Measurements from ENCODE around the gene PKNOX2. TPM values are rescaled to one million over a fixed set of nuclear protein-coding genes. Genes with fewer than 3 reads are reported as not detected.

Gene PKNOX2
- total RNA-seq, 1 donor from 2014 or later = 17.8 TPM

DNA sequence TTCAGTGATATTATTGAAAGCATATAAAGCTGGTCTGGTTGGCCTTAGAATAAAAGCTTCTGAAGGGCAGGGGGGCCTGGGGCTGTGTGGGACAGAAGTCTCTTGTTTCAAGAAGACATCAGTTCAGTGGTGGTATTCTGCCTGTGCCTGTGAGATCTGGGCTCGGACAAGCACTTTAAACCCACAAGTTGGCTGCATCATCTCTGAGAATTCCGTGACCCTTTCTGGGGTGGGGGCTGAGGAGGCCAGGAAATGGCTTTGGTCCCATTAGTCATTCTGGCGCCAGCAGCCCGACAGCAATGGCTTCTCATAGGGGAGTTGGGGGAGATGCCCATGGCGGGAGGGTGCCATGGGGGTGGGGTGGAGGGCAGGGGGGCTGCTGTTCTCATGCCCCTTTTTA is 104.1 kb downstream of the PKNOX2 start:
- Histone ChIP-seq H3K27ac (no peak overlapping the region), H3K4me1 (no peaks in the 10 kb centered on the region), H3K27me3 (peaks cover 11% of the 10 kb centered on the region), H3K36me3 (no peaks in the 10 kb centered on the region), H3K9me3 (no peaks in the 10 kb centered on the region), H3K4me3 (no peak overlapping the region)
- DNase-seq = peak; percentile 41
- TF ChIP-seq, protein P1, sequence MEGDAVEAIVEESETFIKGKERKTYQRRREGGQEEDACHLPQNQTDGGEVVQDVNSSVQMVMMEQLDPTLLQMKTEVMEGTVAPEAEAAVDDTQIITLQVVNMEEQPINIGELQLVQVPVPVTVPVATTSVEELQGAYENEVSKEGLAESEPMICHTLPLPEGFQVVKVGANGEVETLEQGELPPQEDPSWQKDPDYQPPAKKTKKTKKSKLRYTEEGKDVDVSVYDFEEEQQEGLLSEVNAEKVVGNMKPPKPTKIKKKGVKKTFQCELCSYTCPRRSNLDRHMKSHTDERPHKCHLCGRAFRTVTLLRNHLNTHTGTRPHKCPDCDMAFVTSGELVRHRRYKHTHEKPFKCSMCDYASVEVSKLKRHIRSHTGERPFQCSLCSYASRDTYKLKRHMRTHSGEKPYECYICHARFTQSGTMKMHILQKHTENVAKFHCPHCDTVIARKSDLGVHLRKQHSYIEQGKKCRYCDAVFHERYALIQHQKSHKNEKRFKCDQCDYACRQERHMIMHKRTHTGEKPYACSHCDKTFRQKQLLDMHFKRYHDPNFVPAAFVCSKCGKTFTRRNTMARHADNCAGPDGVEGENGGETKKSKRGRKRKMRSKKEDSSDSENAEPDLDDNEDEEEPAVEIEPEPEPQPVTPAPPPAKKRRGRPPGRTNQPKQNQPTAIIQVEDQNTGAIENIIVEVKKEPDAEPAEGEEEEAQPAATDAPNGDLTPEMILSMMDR (IDR thresholded peaks at IDR 0.05) = no peak
- intact Hi-C loops (cut with DNase I) = loop anchor here (10.0 kb wide), 1 partner anchor 76 kb away; no protein-coding TSS in a partner anchor
- ATAC-seq = no peak

DNA sequence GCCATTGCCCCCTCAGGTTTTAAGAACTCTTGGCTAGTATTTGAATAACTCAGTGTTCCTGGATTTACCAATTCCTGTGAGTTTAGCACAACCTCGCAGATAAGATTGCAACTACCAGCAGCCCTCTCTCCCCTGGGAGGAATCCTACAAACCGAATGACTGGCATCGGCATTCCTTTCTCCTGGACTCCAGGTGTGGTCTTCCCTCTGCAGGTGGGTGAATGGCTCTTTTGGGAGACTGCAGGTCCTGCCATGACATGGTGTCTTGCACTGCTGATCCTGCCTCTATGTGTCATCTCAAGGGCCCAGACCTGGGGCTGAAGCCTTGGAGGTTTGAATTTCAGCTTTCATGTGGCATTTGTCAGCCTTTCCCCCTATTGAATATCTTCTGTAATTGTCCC is 105.6 kb downstream of the PKNOX2 start:
- no peaks in the 10 kb centered on the region for H3K9me3 ChIP-seq
- TF ChIP-seq, protein P1 (IDR thresholded peaks at IDR 0.05) = no peak
- peaks cover 5% of the 10 kb centered on the region for H3K27me3 ChIP-seq

GRCh38 chr11:125270711-125271110 is 106.2 kb downstream of the PKNOX2 start:
- no peak for DNase-seq
- Histone ChIP-seq H3K4me3 (no peak overlapping the region), H3K9me3 (no peaks in the 10 kb centered on the region), H3K36me3 (no peaks in the 10 kb centered on the region), H3K27ac (no peak overlapping the region), H3K27me3 (peaks cover 5% of the 10 kb centered on the region), H3K4me1 (no peaks in the 10 kb centered on the region)
- TF ChIP-seq, protein P1 (IDR thresholded peaks at IDR 0.05) = no peak
- no peak for ATAC-seq
- intact Hi-C loops (cut with DNase I) = no loop called here

More for the DNA sequence above, 105.6 kb downstream of the PKNOX2 start:
- no peak for DNase-seq
- no peaks in the 10 kb centered on the region for H3K36me3 ChIP-seq
- intact Hi-C loops (cut with DNase I) = no loop called here
- no peaks in the 10 kb centered on the region for H3K4me1 ChIP-seq
- H3K27ac ChIP-seq = no peak overlapping the region
- no peak overlapping the region for H3K4me3 ChIP-seq
- no peak for ATAC-seq

DNA sequence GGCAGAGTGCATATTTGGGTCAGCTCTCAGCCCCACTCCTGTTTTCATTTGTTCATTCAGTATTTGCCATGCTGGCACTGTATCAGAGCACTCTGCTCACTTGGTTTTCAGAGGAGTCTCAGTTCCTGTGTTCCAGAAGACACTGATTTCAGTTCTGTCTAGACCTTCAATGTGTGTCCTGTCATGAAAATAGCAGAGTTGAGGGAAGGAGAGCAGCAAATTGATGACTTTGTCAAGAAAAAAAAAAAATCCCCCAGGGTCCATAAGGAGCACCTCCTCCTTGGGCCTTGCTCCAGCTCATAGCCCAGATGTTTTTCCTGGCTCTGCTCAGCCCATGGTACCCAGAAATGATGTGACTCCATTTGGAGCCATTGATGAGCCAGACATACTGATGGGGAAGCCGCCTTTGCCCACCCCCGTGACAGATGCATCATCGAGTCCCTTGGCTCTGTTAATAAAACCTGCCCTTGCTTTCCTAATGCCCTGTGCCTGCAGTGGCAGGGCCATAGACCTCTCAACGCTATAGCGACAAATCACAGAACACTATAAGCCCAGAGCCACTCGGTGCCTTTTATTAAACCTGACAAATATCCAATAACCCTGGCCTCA is 107.0 kb downstream of the PKNOX2 start:
- H3K36me3 ChIP-seq = no peaks in the 10 kb centered on the region
- H3K27ac ChIP-seq = no peak overlapping the region
- H3K4me3 ChIP-seq = no peak overlapping the region
- H3K4me1 ChIP-seq = no peaks in the 10 kb centered on the region
- H3K9me3 ChIP-seq = no peaks in the 10 kb centered on the region
- H3K27me3 ChIP-seq = peaks cover 2% of the 10 kb centered on the region
- ATAC-seq = no peak
- no peak for DNase-seq
- intact Hi-C loops (cut with DNase I) = no loop called here
- TF ChIP-seq, protein P1 (IDR thresholded peaks at IDR 0.05) = no peak

GRCh38 chr11:125272092-125272491 is 107.5 kb downstream of the PKNOX2 start:
- no peak overlapping the region for H3K4me3 ChIP-seq
- H3K27ac ChIP-seq = no peak overlapping the region
- H3K4me1 ChIP-seq = no peaks in the 10 kb centered on the region
- H3K36me3 ChIP-seq = no peaks in the 10 kb centered on the region
- no peak for DNase-seq
- intact Hi-C loops (cut with DNase I) = no loop called here
- TF ChIP-seq, protein P1 (IDR thresholded peaks at IDR 0.05) = no peak
- H3K27me3 ChIP-seq = no peaks in the 10 kb centered on the region
- H3K9me3 ChIP-seq = no peaks in the 10 kb centered on the region
- no peak for ATAC-seq

DNA sequence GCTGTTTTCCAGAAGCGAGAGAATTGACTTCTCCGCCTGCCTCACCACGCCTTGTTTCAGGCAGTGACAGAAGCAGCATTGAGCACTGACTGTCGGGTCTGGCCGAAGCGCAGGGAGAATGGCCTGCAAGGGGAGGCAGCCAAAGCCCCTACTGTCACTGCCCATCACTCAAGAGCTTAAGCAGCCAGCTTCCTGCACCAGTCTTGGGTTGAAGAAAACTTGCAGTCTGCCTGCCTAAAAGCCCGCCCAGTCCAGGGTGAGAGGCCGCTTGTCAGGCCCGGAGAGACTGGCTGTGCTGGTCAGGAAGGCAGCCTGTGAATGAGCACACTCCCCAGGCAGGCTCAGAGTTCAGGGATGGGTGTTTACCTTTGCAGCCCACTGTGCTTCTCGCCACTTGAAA is 108.3 kb downstream of the PKNOX2 start:
- Histone ChIP-seq H3K4me3 (no peak overlapping the region), H3K4me1 (no peaks in the 10 kb centered on the region), H3K27me3 (no peaks in the 10 kb centered on the region), H3K36me3 (no peaks in the 10 kb centered on the region), H3K9me3 (no peaks in the 10 kb centered on the region), H3K27ac (no peak overlapping the region)
- intact Hi-C loops (cut with DNase I) = no loop called here
- no peak for DNase-seq
- TF ChIP-seq, protein P1 (IDR thresholded peaks at IDR 0.05) = no peak
- no peak for ATAC-seq

Data from upper lobe of right lung (tissue), 1 donor.